Measurements from ENCODE around the gene TEX44.

TEX44 gene

DNA sequence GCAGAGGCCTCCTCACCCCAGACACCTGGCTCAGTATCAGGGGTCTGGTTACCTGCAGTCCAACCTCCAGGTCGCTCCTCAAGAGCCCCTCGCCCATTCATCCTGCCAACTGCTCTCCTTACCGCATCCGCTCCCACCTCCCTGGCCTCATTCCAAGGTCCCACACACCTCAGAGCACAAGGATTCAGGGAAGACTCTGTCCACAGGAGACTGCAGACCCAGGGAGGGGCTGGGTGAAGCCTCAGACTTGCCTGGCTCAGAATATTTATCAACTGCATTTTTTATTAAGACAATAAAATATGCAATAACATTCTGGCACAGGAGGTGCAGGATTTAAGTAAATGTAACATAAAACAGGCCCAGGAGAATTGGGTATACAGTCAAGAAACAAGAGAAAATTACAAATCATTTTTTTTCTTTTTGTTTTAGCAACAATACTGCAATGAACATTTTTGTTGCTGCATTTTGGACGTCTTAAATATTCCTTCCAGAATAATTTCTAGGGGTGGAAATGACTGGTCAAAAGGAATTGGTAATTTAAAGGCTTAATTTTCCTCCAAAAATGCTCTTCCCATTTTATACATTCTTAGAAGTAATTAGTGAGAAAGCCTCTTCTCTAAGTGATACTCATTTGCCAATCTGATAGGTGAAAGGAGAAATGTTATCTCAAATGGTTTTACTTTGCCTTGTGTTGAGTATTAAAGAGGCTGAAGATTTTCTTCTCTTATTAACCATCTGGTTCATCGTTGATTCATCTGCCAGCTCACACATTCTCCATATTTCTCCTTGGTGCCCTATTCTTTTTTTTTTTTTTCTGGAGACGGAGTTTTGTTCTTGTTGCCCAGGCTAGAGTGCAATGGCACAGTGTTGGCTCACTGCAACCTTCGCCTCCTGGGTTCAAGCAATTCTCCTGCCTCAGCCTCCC is 42.5 kb downstream of the TEX44 start:
- no peak for DNase-seq

DNA sequence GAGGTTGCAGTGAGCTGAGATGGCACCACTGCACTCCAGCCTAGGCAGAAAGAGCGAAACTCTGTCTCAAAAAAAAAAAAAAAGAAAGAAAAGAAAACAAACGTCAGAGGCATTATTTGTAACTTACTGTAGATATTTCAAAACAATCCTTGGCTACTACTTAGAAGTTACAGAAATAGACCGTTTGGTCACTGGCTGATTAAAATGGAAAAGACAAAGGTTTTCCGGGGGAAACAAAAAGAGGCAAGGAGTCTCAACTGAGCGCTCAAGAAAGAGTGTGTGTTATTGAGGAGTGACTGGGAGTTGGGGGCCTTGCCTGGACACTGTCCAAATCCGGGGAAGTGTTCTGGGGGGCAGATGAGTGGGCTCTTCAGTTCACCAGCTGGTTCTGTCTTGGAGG is 47.6 kb downstream of the TEX44 start:
- no peak for DNase-seq

DNA sequence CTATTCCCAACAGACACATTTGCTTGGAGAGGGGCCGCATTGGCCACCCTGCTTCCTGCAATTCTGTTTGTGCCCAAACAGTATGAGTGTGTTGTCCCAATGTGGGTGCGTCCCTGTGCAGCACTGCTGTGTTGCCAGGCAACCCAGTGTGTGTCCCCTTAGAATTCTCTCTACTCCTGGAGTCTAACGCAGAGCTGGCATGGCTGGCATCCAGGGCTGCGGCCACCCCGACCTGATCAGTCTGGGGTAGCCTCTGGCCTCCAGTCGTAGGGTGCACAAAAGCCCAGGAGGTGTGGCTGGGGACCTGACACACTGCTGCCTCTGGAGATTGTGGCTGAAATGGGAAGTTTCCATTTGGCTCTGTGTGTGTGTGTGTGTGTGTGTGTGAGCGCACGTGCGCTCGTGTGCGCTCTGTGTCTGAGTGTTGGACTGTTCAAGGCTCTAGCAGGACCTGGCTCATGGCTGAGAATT is 48.0 kb downstream of the TEX44 start:
- no peak for DNase-seq

DNA sequence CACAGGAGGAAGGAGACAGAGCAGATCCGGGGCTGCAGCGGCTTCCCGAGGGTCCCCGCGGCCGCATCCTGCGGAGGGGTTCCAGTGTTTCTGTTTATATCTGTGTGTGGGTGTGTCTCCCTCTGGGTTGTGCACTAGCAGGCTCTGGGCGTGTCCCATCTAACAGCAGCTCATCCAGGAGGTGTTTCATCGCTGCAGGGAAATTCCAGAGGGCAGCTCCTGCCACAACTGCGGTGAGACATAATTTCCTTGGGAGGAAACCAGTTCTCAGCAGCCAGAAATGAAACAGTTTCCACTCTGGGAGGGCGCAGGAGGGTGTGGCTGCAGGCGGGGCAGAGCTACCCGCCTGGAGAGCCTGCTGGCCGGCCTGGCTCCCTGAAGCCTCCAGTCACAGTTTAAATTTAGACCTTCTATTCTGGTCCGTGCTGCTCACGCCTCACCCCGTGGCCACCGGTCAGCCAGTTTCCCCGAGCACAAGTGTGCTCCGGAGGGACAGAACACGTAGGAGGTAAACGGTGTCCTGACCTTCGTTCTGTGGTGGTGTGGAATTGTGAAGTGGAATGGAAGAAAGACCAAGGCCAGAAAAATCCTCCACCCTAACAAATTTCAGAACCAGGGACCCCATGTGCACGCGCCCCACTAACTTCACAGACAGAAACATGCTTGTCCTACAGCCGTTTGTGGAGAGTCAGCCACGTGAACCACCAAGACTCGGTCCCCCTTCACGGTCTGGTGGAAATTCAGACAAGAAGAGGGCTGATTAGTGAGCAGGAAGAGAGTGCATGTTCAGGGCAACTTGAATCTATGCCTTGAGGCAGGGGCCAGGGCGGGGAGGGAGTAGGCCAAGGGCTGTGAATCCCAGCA is 50.2 kb downstream of the TEX44 start:
- DNase-seq, result no peak

DNA sequence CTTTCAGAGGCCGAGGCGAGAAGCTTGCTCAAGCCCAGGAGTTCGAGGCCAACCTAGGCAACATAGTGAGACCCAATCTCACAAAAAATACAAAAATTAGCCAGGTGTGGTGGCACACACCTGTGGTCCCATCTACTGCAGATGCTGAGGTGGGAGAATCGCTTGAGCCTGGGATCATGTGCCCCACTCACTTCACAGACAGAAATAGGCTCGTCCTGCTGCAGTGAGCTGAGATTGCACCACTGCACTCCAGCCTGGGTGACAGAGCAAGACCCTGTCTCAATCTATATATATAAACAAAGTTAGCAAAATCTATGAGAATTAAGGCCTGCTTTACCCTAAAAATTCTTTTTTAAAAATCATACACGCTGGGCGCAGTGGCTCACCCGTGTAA is 50.8 kb downstream of the TEX44 start:
- DNase-seq, result no peak

Measured in NCI-H82 (cell line).